ENCODE measurements around the gene PHB1.
A peak's percentile ranks its signal among the peaks of the same experiment; 100 is the strongest.
"Not testable (repeated sequence)": the region's sequence is repeated elsewhere in the genome, so short reads cannot be mapped to it uniquely, and the experiment has no call there.

PHB1 gene

DNA sequence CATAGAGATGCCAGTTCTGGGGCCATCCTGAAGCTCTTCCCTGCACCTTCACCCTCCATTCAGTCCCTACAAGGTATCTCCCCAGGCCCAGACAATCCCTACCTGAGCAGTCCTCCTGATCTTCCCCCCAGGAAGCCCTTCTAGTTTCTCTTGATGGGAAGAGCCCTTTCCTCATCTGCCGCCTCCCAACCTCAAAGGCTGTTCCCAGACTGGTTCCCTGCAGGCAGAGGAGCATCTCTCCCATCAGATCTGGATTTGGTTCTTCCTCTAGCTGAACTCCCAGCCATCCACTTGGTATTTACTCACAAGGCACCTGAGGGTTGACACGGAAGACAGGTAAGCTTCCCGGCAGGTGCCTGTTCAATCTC lies 24.6 kb upstream of the PHB1 start:
- no peak for DNase-seq

DNA sequence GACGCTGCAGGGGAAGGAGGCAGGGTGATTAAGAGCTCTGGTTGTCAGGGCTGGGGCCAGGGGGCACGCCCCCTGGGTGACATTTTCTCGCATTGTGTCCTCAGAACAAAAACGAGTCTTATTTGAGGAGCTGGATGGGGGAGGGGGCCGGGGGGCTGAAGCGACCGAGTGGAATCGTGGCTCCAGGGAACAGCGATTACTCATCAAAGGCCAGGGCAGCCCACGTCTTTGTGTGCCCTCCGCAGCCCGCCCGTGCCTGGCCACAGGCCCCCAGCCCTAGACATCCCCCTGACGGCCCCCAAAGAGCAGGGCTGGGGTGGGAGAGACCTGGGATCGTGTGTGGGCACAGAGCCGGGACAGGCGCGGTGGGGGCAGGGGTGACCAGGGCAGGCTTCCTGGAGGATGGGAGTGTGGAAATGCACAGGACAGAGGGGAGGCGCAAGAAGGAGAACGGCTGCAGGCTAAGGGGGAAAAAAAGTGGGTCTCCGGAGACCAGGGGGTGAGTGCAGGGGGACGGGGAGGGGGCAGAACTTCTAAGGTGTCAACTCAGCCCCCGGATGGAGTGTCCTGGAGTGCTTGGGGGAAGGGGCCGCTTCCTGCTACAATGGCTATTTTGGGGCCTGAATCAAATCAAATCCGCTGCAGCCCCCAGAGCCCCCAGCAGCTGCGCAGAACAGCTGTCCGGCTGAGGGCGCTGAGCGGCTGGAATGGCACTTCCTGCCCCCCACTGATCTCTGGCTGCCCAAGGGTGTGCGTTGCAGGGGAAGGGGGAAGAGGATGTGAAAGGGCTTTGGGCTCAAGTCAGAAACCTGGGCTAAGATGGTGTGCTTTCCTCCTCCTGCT lies 24.0 kb upstream of the PHB1 start:
- DNase-seq: no peak

DNA sequence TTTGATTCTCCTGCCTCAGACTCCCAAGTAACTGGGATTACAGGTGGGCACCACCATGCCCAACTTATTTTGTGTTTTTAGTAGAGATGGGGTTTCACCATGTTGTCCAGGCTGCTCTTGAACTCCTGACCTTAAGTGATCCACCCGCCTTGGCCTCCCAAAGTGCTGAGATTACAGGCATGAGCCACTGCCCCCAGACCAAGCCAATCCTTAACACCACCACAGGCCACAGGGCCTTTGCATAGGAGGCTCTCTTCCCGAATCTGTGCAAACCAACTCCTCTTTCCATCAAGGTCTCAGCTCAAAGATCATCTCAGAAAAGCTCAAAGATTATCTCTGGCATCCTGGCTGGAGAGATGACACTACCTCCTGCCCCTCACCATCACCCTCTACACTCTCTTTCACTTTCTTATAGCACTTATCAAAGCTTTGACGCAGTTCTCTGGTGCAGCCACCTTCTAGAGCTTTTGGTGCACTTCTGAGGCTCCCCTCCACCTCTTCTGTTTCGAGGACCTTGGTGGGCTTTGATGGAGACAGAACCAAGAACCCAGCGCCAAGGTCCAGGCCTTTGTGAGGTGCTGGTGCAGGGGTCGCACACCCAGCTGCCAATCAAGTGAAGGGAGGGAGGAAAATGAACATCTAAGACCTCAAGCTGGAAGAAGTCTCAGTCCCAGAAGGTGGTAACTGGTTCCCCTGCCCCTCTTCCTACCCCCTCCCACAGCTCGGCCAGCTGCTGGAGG lies 23.2 kb upstream of the PHB1 start:
- no peak for DNase-seq

DNA sequence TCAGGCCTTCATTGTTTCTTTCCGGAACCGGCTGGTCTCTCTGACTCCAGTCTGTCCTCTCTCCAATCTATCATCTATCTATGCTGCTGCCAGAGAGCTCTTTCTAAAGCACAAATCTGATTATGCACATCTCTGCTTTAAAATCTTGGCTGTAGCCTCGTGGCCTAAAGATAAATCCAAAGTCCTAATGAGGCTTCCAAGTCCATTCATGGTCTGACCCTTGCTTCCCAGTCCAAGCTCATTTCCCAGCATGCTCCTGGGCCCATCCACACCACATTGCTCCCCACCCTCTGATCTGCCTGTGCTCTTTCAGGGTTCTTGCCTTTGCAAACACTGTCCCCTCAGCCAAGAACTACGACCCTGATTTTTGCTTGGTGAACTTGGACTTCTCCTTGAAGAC lies 21.5 kb upstream of the PHB1 start:
- DNase-seq: peak; percentile 30

DNA sequence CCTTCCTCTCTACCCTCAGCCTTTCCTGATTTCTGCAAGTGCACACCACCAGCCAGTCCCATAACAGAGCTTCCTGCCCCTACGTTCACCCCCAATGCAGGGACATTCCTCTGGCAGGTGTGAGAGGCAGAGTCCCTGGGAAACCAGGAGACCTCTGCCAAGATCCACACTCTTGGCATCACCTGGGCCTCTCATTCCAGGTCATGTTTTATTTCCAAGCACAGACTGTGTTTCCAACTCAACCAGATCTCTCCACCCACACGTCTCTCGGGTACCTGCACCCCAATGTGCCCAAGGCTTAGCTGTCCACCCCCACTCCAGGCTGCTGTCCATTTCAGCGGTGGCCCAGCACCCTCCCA lies 21.0 kb upstream of the PHB1 start:
- no peak for DNase-seq

DNA sequence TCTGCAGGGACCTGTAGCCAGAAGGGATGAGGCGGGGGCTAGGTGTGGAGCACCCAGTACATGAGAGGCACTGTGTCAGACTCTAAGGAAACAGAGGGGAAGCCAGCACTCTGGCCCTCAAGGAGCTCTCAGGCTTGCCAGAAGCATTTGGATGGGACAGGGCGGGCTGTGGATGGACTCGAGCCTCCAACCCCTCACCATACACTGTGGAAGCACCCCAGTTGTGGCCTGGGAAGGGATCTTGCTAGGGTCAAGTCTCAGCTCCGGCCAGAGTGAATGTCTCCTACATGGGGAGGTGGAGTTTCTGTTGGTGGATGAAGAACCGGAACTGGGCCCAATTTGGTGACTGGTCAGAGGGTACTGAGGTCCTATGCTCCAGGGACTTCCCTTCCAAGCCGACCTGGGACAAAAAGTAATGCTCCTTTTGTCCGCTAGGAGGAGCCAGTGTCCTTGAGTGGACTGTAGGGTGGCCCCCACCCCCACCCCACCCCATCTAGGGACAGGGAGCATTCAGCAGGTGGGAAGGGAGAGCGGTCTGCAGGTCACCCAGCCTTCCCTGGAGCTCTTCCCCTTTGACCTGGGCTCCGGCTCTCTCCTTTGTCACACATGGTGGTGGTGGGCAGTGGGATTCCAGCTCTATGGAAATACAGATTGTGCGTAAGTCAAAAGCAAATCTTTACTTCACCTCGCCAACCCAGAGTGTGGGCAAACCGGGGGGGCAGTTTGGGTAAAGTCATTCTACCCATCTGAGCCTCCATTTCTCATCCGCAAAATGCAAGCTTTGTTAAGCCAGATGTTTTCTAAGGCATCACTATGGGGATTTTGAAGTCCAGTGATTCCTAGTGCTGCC lies 20.4 kb upstream of the PHB1 start:
- DNase-seq: peak; percentile 72

DNA sequence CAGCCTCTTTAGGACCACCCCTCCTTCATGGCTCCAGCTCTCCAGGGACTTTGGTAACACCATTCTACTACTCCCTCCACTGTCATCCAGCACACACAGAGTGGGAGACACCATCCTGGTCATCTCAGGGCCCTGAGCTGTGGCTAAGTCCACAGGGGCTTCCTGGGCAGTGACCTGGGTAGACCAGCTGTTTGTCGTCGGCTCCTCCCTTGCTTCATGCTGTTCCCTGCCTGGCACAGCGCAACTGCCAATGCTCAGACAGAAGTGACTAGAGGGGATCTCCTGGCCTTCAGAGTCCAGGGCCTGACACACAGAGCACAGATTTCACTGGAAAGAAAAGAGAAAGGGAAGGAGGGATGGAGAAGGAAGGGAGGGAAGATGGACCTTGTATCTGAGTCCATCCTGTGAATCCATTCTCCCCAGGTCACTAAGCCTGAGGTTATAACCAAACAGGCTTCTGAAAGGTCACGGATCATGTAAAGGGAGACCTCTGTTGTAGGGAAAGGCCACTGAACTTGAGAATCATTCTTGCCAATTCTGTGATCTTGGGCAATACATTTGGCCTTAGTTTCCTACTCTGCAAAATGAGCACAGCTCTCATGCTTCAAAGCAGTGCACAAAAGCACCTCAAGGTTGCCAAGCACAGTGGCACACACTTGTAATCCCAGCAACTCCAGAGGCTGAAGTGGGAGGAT lies 18.5 kb upstream of the PHB1 start:
- DNase-seq: no peak

DNA sequence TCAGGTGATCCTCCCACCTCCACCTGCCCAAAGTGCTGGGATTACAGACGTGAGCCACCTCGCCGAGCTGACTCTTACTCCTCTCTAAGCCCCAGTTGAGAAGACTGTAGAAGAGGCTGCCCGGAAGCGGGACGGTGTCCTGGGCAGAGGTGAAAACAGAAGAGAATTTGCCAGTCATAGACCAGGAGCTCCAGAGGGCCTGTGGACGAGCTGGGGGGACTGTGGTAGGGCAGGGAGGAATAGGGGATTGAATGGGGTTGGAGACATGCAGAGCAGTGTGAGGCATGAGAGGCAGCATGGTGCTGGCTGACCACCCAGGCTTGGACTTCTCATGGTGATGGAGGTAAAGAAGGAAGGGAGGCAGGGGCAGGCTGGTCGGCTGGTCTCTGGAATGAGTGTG lies 17.1 kb upstream of the PHB1 start:
- DNase-seq: peak; percentile 40

DNA sequence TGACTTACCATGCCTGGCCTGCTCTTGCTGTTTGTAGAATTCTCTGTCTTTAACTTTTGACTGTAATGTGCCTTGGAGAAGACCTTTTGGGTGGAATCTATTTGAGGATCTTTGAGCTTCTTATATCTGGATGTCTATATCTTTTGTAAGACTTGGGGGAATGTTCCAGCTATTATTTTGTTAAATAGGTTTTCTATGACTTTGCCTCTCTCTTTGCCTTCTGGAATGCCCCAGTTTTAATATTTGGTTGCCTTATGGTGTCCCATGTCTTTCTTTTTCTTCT lies 10.3 kb upstream of the PHB1 start:
- no peak for DNase-seq

DNA sequence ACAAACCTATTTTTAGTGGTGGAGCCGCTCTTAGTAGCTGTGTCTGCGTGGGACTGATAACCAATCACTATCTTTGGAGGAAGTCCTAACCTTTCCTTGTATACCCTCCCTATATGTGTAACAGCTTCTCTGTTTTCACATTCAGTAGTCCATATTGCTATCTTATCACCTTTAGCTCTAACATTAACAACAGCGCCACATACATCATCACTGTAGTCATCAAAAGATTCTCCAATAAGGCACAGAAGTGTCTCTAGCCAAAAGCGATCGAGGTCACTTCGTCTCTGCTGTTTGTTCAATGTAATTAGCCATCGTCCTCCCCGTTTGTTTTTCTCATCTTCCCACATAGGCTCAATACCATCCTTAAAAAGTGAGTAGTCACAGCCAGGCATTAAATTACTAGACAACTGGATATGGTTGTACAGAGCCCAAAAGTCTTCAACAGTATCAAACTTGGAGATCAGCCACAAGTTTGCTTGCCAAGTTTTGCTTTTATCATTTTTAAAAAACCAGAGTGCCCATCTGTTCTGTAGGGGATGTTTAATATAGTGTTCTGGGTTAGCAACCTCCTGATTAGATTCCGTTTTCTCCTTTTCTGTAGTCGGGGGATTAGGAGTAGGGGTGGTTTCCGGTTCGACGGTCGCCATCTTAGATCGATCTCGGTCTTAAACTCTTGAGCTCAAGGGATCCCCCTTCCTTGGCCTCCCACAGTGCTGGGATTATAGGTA lies 9.8 kb upstream of the PHB1 start:
- not testable (repeated sequence) for DNase-seq

DNA sequence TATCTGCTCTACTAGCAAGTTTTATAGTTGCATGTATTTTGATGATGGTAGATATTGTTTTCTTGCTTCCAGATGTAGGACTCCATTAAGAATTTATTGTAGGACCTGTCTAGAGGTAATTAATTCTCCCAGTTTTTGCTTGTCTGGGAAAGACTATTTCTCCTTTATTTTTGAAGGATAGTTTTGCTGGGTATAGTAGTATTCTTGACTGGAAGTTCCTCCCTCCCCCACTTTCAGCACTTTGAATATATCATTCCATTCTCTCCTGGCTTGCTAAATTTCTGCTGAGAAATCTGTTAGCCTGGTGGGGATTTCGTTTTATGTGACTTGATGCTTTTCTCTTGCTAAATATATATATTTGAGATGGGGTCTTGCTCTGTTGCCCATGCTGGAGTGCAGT lies 8.0 kb upstream of the PHB1 start:
- no peak for DNase-seq

DNA sequence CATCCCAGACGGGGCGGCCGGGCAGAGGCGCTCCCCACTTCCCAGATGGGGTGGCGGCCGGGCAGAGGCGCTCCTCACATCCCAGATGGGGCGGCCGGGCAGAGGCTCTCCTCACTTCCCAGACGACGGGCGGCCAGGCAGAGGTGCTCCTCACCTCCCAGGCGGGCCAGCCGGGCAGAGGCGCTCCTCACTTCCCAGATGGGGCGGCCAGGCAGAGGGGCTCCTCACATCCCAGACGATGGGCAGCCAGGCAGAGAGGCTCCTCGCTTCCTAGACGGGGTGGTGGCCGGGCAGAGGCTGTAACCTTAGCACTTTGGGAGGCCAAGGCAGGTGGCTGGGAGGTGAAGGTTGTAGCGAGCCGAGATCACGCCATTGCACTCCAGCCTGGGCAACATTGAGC lies 5.1 kb upstream of the PHB1 start:
- not testable (repeated sequence) for DNase-seq

DNA sequence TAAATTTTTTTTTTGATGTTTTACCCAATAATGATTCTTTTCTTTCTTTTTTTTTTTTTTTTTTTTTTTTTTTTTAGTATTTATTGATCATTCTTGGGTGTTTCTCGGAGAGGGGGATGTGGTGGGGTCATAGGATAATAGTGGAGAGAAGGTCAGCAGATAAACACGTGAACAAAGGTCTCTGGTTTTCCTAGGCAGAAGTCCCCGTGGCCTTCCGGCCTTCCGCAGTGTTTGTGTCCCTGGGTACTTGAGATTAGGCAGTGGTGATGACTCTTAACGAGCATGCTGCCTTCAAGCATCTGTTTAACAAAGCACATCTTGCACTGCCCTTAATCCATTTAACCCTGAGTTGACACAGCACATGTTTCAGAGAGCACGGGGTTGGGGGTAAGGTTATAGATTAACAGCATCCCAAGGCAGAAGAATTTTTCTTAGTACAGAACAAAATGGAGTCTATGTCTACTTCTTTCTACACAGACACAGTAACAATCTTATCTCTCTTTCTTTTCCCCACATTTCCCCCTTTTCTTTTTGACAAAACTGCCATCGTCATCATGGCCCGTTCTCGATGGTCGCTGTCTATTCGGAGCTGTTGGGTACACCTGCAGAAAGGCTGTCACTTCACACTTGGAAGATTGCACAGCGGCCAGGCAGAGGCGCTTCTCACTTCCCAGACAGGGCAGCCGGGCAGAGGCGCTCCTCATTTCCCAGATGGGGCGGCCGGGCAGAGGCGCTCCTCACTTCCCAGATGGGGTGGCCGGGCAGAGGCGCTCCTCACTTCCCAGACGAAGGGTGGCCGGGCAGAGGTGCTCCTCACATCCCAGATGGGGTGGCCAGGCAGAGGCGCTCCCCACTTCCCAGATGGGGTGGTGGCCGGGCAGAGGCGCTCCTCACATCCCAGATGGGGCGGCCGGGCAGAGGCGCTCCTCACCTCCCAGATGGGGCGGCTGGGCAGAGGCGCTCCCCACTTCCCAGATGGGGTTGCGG lies 4.4 kb upstream of the PHB1 start:
- DNase-seq: not testable (repeated sequence)

DNA sequence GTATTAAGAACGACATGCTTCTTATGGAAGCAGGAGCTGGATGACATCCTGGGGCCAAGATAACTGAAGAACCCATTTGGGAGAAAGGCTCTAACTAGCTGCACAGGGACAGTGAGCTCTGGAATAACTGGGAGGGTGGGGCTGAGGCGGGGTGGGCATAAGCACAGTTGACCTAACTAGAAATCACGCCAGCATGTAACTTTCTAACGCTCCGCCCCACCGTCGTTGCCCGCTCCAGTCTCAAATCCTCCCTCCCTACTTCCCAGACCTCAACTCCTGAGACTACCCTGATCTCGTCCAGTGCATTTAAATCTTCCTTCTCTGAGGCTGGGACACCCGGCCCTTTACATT lies 436 bp downstream of the PHB1 start:
- no peak for DNase-seq

DNA sequence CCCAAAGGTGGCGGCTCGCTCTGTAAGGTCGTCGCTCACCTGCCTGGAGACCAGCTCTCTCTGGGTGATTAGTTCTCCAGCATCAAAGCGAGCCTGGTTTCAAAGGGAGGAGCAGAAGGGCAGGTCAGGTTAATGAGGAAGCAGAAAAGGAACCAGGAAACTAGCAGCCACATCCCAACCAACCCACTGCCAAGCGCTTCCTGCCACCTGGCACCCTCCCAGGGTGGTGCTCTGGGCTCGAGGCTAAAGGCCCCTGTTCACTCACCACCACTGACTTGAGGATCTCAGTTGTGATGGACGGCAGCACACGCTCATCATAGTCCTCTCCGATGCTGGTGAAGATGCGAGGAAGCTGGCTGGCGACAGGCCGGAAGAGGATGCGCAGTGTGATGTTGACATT lies 5.6 kb downstream of the PHB1 start:
- no peak for DNase-seq

DNA sequence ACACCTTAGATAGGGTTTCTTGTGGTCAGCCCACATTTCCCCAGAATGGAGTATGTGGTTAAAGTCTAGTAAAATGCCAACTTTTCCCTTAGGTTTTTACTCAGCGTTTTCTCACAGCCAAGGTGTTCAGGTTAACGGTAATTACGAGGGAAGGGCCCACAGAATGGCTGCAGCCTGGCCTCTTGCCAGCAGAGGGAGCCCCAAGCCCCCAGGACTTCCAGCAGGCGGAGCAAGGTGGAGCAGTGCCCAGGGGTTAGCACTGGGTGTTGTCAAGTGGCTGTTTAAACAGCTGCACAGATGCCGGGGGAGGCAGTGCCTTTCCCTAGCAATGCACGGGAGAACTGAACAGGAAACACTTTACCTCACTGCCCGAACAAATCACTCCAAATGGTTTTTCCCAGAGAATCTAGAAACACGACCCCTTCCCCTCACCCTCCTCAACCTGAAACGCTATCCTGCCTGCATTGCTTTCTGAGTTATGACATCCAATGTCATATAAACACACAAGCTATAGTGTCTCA lies 6.6 kb downstream of the PHB1 start:
- DNase-seq: peak; percentile 95

DNA sequence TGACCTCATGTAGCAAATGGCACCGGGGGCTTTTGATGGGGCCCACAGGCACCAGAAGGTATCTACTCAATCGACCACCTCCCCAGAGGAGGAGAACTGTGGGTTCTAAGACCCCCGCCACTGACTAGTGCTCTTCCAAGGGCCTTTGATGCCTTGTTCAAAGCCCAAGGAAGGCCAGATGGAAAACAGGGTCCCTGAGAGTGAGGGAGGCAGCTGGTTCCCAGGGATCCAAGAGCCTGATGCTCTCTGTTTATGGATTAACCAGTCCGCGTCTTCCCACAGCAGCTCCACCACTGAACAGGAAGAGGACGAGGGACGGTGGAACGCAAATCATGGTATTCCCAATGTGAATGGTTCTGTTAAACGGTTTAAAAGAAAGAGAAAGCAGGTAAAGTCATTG lies 7.6 kb downstream of the PHB1 start:
- peak; percentile 52 for DNase-seq

DNA sequence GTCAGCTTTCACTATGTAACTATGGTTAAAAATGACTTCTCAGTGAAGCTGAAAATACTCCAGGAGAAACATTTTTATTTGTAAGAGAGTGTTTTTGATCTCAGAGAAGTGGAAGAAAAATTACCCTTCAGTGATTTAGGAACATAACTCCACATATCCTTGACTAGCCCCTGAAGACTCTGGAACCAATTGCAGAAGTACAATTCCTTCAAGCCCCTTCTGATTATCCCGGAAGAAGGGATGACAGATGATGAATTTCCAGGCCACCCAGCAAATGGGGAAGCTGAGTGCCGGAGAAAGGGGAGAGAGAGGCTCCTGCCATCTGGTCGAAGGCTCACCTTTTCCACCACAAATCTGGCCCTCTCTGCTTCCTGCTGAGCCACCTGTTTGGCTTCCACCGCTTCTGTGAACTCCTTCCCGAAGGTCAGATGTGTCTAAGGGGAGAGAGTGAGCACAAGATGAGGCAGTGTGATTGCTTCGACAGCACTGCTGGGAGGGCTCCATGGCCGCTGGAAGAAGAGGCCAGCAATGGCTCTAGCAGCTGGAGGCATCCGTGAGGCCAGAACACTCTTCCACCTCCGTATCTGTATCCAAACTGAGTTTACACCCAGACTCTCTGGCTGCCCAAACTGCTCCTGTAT lies 8.1 kb downstream of the PHB1 start:
- DNase-seq: no peak

DNA sequence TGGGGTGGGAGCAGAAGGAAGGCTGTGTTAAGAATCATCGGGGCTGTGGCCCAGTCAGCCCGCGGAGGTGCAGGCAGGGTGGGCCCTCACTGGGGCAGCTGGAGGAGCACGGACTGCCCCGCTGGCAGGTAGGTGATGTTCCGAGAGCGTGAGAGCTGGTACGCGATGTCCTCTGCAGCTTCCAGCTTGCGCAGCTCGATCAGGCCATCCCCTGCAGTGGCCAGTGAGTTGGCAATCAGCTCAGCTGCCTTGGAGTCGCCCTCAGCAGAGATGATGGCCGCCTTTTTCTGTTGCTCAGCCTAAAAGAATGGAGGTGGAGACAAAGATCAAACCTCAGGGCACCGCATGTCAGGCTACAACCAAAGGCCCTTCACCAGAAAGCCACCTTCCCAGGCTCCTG lies 9.8 kb downstream of the PHB1 start:
- peak; percentile 53 for DNase-seq

DNA sequence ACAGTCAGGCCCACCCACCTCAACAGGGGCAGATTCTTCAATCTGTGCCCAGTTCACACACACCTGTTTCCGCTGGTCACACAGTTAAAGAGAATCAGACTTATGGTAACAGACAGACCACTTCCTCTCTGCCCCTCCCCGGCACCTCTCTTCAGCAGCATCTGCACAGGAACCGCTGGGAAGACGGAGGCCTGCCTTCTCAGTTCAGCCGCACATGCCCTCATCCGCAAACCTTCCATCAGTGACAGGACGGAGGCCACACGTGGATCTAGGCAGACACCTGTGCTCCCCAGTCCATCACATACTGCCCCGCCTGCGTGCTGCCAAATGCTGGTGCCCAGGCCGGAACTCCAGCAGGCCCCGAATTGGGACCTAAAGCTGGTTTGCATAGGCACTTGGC lies 10.3 kb downstream of the PHB1 start:
- no peak for DNase-seq
